Gastrocnemius medialis (tissue), 4 donors: Measurements from ENCODE around the gene STX8.

ENCODE experiments used
- POLR2A ChIP-seq, 2 donors: fragments of 450-650 bp; IDR thresholded peaks; one replicate each; pipeline ENCODE4 v1.6.1; 2017; ENCODE audit warnings: antibody characterized with exemption in 2 of 2, mild to moderate bottlenecking in 2 of 2, moderate library complexity in 2 of 2
- TF ChIP-seq, protein P1 (sequence below), 5 experiments: fragments of 450-650 bp in 3 of 5; fragments of 200-600 bp in 2 of 5; sonication (generic) in 2 of 5; IDR thresholded peaks in 4 of 5; conservative IDR thresholded peaks in 1 of 5; 1 replicate in 4 of 5; 2 replicates in 1 of 5; pipeline ENCODE4 v1.5.1; 2016 to 2019; ENCODE audit warnings: antibody characterized with exemption in 5 of 5, mild to moderate bottlenecking in 3 of 5, moderate library complexity in 3 of 5

DNA sequence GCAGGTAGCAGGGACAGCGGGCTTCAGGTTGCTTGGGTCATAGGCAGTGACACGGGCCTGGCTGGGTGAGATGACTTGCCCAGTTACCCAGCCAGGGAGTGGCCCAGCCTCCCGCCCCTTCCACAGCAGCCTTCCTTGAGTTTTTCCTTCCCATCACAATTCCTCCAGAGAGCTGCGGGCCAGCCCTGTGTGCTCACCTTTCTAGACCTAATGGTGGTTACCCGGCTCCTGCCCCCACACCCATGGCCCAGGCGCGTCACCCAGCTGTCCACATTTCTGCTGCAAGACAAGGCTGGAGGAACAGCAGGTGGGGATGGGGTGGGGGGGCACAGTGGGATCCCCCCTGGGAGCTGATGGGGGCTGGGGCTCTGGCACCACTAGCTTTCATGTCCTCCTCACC lies 351.1 kb downstream of the STX8 start:
- TF ChIP-seq, protein P1, sequence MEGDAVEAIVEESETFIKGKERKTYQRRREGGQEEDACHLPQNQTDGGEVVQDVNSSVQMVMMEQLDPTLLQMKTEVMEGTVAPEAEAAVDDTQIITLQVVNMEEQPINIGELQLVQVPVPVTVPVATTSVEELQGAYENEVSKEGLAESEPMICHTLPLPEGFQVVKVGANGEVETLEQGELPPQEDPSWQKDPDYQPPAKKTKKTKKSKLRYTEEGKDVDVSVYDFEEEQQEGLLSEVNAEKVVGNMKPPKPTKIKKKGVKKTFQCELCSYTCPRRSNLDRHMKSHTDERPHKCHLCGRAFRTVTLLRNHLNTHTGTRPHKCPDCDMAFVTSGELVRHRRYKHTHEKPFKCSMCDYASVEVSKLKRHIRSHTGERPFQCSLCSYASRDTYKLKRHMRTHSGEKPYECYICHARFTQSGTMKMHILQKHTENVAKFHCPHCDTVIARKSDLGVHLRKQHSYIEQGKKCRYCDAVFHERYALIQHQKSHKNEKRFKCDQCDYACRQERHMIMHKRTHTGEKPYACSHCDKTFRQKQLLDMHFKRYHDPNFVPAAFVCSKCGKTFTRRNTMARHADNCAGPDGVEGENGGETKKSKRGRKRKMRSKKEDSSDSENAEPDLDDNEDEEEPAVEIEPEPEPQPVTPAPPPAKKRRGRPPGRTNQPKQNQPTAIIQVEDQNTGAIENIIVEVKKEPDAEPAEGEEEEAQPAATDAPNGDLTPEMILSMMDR (IDR thresholded peaks at IDR 0.05 in 4 of 5, conservative IDR thresholded peaks at IDR 0.05 in 1 of 5) = no peak
- no peak for TF ChIP-seq POLR2A (IDR thresholded peaks at IDR 0.05)
